ENCODE measurements around the gene RGS14. TPM values are rescaled to one million over a fixed set of nuclear protein-coding genes. Genes with fewer than 3 reads are reported as not detected.

Gene RGS14
- total and polyA plus RNA-seq, 2 donors (not counting 3 experiments of a cell fraction or from before 2014, with no cell fraction given) = 4.3 to 7.3 TPM

DNA sequence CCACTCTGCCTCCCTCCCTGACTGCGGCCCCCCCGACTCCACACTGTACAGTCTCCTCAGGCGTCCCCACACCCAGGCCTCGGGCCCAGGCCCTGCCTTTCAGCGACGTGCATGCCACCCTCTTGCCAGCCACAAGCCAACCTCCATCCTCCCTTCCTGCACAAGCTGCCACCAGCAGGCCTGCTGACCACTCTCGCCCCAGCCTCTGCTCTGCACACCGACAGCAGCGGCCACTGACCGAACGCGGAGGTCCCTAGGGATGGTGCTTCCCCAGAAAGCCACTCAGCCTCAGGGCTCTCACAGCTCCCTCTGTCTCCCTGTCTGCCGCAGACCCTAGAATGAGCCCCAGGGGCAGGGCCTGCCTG lies 24.8 kb upstream of the RGS14 start:
- DNase-seq (ENCODE audit: low read depth, low spot score) (no peak), FAIRE-seq (no peak)
- no peaks in the 10 kb centered on the region for H4K20me1 ChIP-seq (replicated peaks; ENCODE audit: control insufficient read depth, extremely low read depth, insufficient read depth, low read length)
- TF ChIP-seq EZH2 (IDR thresholded peaks at IDR 0.05; ENCODE audit: borderline replicate concordance, low read depth, low read length, severe bottlenecking) (no peak), FOS (IDR thresholded peaks at IDR 0.05; ENCODE audit: borderline replicate concordance, insufficient read depth, low read length) (no peak), JUN (IDR thresholded peaks at IDR 0.05; ENCODE audit: borderline replicate concordance, insufficient read depth, insufficient read length, low read depth) (no peak)
- H3K4me1 ChIP-seq (ENCODE audit: control insufficient read depth, extremely low read depth, insufficient read depth, low read length) = peaks cover 8% of the 10 kb centered on the region
- no peaks in the 10 kb centered on the region for H3K27me3 ChIP-seq (ENCODE audit: control insufficient read depth in 2 of 2, insufficient read depth in 2 of 2, low read length in 2 of 2)
- H3K79me2 ChIP-seq (ENCODE audit: control insufficient read depth, insufficient read depth, low read length) = no peaks in the 10 kb centered on the region
- no TSS peak for BruUV-seq (replicated peaks)
- no peaks in the 10 kb centered on the region for H3K9me1 ChIP-seq (replicated peaks; ENCODE audit: control insufficient read depth, extremely low read depth, insufficient read depth, low read length)
- H3K4me3 ChIP-seq (replicated peaks in 1 of 3; ENCODE audit: insufficient read depth in 1 of 3, low read depth in 1 of 3, low read length in 3 of 3) = no peak overlapping the region
- CTCF ChIA-PET = interaction anchor here (1.8 kb wide), 1 partner anchor 23 kb away, joined by 6 read pairs; no protein-coding TSS in a partner anchor
- POLR2A ChIA-PET = no interaction called here
- dilution Hi-C loops (cut with MboI; ENCODE audit: extremely low pct_ligation_motif_present, low sequenced_read_pairs) = no loop called here
- no peak overlapping the region for H2AFZ ChIP-seq (ENCODE audit: low read depth, low read length)
- H3K4me2 ChIP-seq (ENCODE audit: insufficient read depth, low read length) = no peak overlapping the region
- peaks cover 0 to 47% of the 10 kb centered on the region in 2 experiments for H3K36me3 ChIP-seq (ENCODE audit: control insufficient read depth in 2 of 2, extremely low read depth in 1 of 2, insufficient read depth in 2 of 2, low read length in 2 of 2)
- H3K9ac ChIP-seq (replicated peaks; ENCODE audit: extremely low read depth, insufficient read depth, low read length) = no peak overlapping the region
- intact Hi-C loops (cut with micrococcal nuclease) = no loop called here
- H3K9me3 ChIP-seq (replicated peaks; ENCODE audit: control insufficient read depth, insufficient read depth, low read length) = no peaks in the 10 kb centered on the region
- no peak overlapping the region for H3K27ac ChIP-seq (ENCODE audit: insufficient read depth, low read depth, low read length)

- Histone ChIP-seq H3K9me3 (replicated peaks; ENCODE audit: control insufficient read depth, insufficient read depth, low read length) (no peaks in the 10 kb centered on the region), H3K9me1 (replicated peaks; ENCODE audit: control insufficient read depth, extremely low read depth, insufficient read depth, low read length) (no peaks in the 10 kb centered on the region), H2AFZ (ENCODE audit: low read depth, low read length) (no peak overlapping the region), H3K27ac (ENCODE audit: insufficient read depth, low read depth, low read length) (no peak overlapping the region), H3K36me3 (ENCODE audit: control insufficient read depth in 2 of 2, extremely low read depth in 1 of 2, insufficient read depth in 2 of 2, low read length in 2 of 2) (peaks cover 0 to 55% of the 10 kb centered on the region in 2 experiments), H3K4me1 (ENCODE audit: control insufficient read depth, extremely low read depth, insufficient read depth, low read length) (peaks cover under 1% of the 10 kb centered on the region), H3K27me3 (ENCODE audit: control insufficient read depth in 2 of 2, insufficient read depth in 2 of 2, low read length in 2 of 2) (no peaks in the 10 kb centered on the region), H3K4me2 (ENCODE audit: insufficient read depth, low read length) (no peak overlapping the region), H3K4me3 (replicated peaks in 1 of 3; ENCODE audit: insufficient read depth in 1 of 3, low read depth in 1 of 3, low read length in 3 of 3) (no peak overlapping the region), H3K9ac (replicated peaks; ENCODE audit: extremely low read depth, insufficient read depth, low read length) (no peak overlapping the region), H4K20me1 (replicated peaks; ENCODE audit: control insufficient read depth, extremely low read depth, insufficient read depth, low read length) (no peaks in the 10 kb centered on the region), H3K79me2 (ENCODE audit: control insufficient read depth, insufficient read depth, low read length) (no peaks in the 10 kb centered on the region)
- intact Hi-C loops (cut with micrococcal nuclease) = no loop called here
- dilution Hi-C loops (cut with MboI; ENCODE audit: extremely low pct_ligation_motif_present, low sequenced_read_pairs) = no loop called here
- BruUV-seq (replicated peaks) = no TSS peak
- TF ChIP-seq, protein P1, sequence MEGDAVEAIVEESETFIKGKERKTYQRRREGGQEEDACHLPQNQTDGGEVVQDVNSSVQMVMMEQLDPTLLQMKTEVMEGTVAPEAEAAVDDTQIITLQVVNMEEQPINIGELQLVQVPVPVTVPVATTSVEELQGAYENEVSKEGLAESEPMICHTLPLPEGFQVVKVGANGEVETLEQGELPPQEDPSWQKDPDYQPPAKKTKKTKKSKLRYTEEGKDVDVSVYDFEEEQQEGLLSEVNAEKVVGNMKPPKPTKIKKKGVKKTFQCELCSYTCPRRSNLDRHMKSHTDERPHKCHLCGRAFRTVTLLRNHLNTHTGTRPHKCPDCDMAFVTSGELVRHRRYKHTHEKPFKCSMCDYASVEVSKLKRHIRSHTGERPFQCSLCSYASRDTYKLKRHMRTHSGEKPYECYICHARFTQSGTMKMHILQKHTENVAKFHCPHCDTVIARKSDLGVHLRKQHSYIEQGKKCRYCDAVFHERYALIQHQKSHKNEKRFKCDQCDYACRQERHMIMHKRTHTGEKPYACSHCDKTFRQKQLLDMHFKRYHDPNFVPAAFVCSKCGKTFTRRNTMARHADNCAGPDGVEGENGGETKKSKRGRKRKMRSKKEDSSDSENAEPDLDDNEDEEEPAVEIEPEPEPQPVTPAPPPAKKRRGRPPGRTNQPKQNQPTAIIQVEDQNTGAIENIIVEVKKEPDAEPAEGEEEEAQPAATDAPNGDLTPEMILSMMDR (IDR thresholded peaks at IDR 0.05; ENCODE audit: extremely low read depth in 1 of 2, insufficient read depth in 1 of 2, low read depth in 1 of 2, low read length in 2 of 2) = no peak
- TF ChIP-seq MAX (IDR thresholded peaks at IDR 0.05; ENCODE audit: insufficient read depth, insufficient read length) (no peak), EZH2 (IDR thresholded peaks at IDR 0.05; ENCODE audit: borderline replicate concordance, low read depth, low read length, severe bottlenecking) (no peak), POLR2A (IDR thresholded peaks at IDR 0.05; ENCODE audit: low read depth, low read length) (no peak), MYC (IDR thresholded peaks at IDR 0.05; ENCODE audit: low read depth, low read length) (no peak), POLR2AphosphoS5 (IDR thresholded peaks at IDR 0.05; ENCODE audit: insufficient read depth, low read depth, low read length) (no peak), FOS (IDR thresholded peaks at IDR 0.05; ENCODE audit: borderline replicate concordance, insufficient read depth, low read length) (no peak), GATA2 (IDR thresholded peaks at IDR 0.05; ENCODE audit: insufficient read depth, insufficient read length, low read depth, low read length) (no peak), JUN (IDR thresholded peaks at IDR 0.05; ENCODE audit: borderline replicate concordance, insufficient read depth, insufficient read length, low read depth) (no peak)
- DNase-seq (ENCODE audit: low read depth, low spot score) (no peak), FAIRE-seq (no peak)
- POLR2A ChIA-PET = no interaction called here
- CTCF ChIA-PET = no interaction called here
Measured at GRCh38 chr5:177333420-177334154, 24.1 kb upstream of the RGS14 start.
